GDM1 (cell line): ENCODE results near the gene VASP.

ENCODE experiments used
- DNase-seq: peaks from one replicate; lab custom pipeline; 2025; lab: John Stamatoyannopoulos, UW

The VASP gene

GRCh38 chr19:45506989-45507871, at the start of gene VASP:
TSS of gene VASP (plus strand) at chr19:45507479. CDS start at chr19:45507772, 293 bp downstream.
- DNase-seq, result peak; percentile 86

- DNase-seq, result no peak
Measured at GRCh38 chr19:45457776-45458175, 49.5 kb upstream of the VASP start.

GRCh38 chr19:45460807-45461347, 46.4 kb upstream of the VASP start:
- no peak for DNase-seq

- no peak for DNase-seq
Measured at GRCh38 chr19:45462174-45462573, 45.1 kb upstream of the VASP start.

GRCh38 chr19:45463241-45463640, 44.0 kb upstream of the VASP start:
- no peak for DNase-seq

- DNase-seq, result no peak
Measured at GRCh38 chr19:45464274-45464673, 43.0 kb upstream of the VASP start.

- DNase-seq, result no peak
Measured at GRCh38 chr19:45464852-45465441, 42.3 kb upstream of the VASP start.

- no peak for DNase-seq
Measured at GRCh38 chr19:45467115-45467455, 40.2 kb upstream of the VASP start.

- peak; percentile 86 for DNase-seq
Measured at GRCh38 chr19:45467456-45468158, 39.7 kb upstream of the VASP start, which contains the start of gene FOSB. TSS of gene FOSB (plus strand) at chr19:45467996. CDS start at chr19:45468587, 591 bp downstream.

- DNase-seq, result no peak
Measured at GRCh38 chr19:45468159-45468651, 39.1 kb upstream of the VASP start.

GRCh38 chr19:45468803-45469131, 38.5 kb upstream of the VASP start:
- no peak for DNase-seq

GRCh38 chr19:45469132-45469944, 37.9 kb upstream of the VASP start:
- DNase-seq, result peak; percentile 97

GRCh38 chr19:45469945-45470761, 37.1 kb upstream of the VASP start:
- no peak for DNase-seq

GRCh38 chr19:45470762-45471081, 36.6 kb upstream of the VASP start:
- no peak for DNase-seq

- no peak for DNase-seq
Measured at GRCh38 chr19:45471111-45471930, 36.0 kb upstream of the VASP start.

- DNase-seq, result no peak
Measured at GRCh38 chr19:45471931-45472562, 35.2 kb upstream of the VASP start.

GRCh38 chr19:45472563-45473366, 34.5 kb upstream of the VASP start:
- DNase-seq, result no peak

GRCh38 chr19:45473367-45473681, 34.0 kb upstream of the VASP start:
- no peak for DNase-seq
